GM12878 (cell line): ENCODE data around the gene NTM. TPM values are rescaled to one million over a fixed set of nuclear protein-coding genes. Genes with fewer than 3 reads are reported as not detected.

ENCODE experiments used
- ATAC-seq: fragments of 200-7000 bp; cut with Tn5 transposase; 3 replicates; pipeline ENCODE4 v1.9.1; 2020; ENCODE audit warnings: mild to moderate bottlenecking, moderate library complexity
- BruUV-seq: library from RNA; stranded (reverse); fragments of 400-500 nt; replicated peaks from 2 replicates; lab custom pipeline; 2021; lab: Mats Ljungman, UMichigan
- CTCF ChIA-PET: fragments of 300-600 bp; sonication (Branson Sonifier 250); formaldehyde crosslinking; extraction: SDS; loops from one replicate; lab custom pipeline; 2021; ENCODE audit warnings: inconsistent platforms; lab: Yijun Ruan, JAX
- POLR2A ChIA-PET: fragments of 350-600 bp; formaldehyde crosslinking; extraction: SDS; loops from one replicate; lab custom pipeline; 2021; ENCODE audit warnings: inconsistent platforms; lab: Charles Lee
- RAD21 ChIA-PET: fragments of 300-600 bp; sonication (Branson Sonifier 250); formaldehyde crosslinking; loops from one replicate; lab custom pipeline; 2023; ENCODE audit warnings: antibody characterized with exemption; ENCODE audit not compliant: unreplicated experiment; lab: Charles Lee
- SMC1A ChIA-PET: fragments of 300-600 bp; sonication (Branson Sonifier 250); formaldehyde crosslinking; loops from one replicate; lab custom pipeline; 2023; ENCODE audit not compliant: unreplicated experiment, uncharacterized antibody; lab: Charles Lee
- DNase-seq: peaks from one replicate; pipeline ENCODE4 v3.0.0-alpha.2; 2011; ENCODE audit warnings: low read depth, low spot score
- FAIRE-seq: peaks from 3 replicates; lab custom pipeline; 2011; peaks lifted over from hg19 to GRCh38; lab: Jason Lieb, UNC
- H2AFZ ChIP-seq: 2 replicates; pipeline ENCODE4 v1.6.0; 2011; ENCODE audit warnings: low read depth, low read length, control low read depth; ENCODE audit not compliant: control insufficient read depth
- H3K27ac ChIP-seq: 2 replicates; pipeline ENCODE4 v1.5.1; 2011; ENCODE audit warnings: control low read depth; ENCODE audit not compliant: control insufficient read depth, insufficient read depth
- H3K27me3 ChIP-seq, 2 experiments: replicated peaks in 1 of 2; 2 replicates each; pipeline versions ENCODE4 v1.6.0 to v1.6.1; 2011; ENCODE audit warnings: low read length in 1 of 2; ENCODE audit not compliant: control insufficient read depth in 2 of 2, insufficient read depth in 2 of 2
- H3K36me3 ChIP-seq, 2 experiments: 2 replicates each; pipeline ENCODE4 v1.5.1; 2011; ENCODE audit warnings: low read length in 1 of 2; ENCODE audit not compliant: control insufficient read depth in 2 of 2, insufficient read depth in 2 of 2
- H3K4me1 ChIP-seq: 2 replicates; pipeline ENCODE4 v1.6.1; 2011; ENCODE audit warnings: mild to moderate bottlenecking, low read length, moderate library complexity, mixed read lengths; ENCODE audit not compliant: control insufficient read depth, insufficient read depth
- H3K4me2 ChIP-seq: 2 replicates; pipeline ENCODE4 v1.6.0; 2011; ENCODE audit warnings: control low read depth; ENCODE audit not compliant: control insufficient read depth, insufficient read depth
- H3K4me3 ChIP-seq: fragments of 200-600 bp; sonication (generic); 2 replicates; pipeline ENCODE4 v1.5.1; 2016
- H3K79me2 ChIP-seq: 2 replicates; pipeline ENCODE4 v1.6.0; 2011; ENCODE audit warnings: low read length; ENCODE audit not compliant: control insufficient read depth, insufficient read depth
- H3K9ac ChIP-seq: 2 replicates; pipeline ENCODE4 v1.8.0; 2011; ENCODE audit warnings: low read length, control low read depth, mixed read lengths; ENCODE audit not compliant: control insufficient read depth, insufficient read depth
- H3K9me3 ChIP-seq: replicated peaks from 3 replicates; pipeline ENCODE4 v1.5.1; 2011; ENCODE audit warnings: mild to moderate bottlenecking, low read length; ENCODE audit not compliant: control insufficient read depth, insufficient read depth
- H4K20me1 ChIP-seq: 2 replicates; pipeline ENCODE4 v1.6.0; 2011; ENCODE audit not compliant: control insufficient read depth, insufficient read depth
- CUX1 ChIP-seq: IDR thresholded peaks from 2 replicates; pipeline ENCODE4 v1.6.1; 2012; ENCODE audit warnings: improper control_type of control experiment, low read depth, low read length; ENCODE audit not compliant: insufficient replicate concordance
- MEF2B ChIP-seq: fragments of 450-650 bp; IDR thresholded peaks from 2 replicates; pipeline ENCODE4 v1.6.1; 2018; ENCODE audit warnings: mild to moderate bottlenecking, moderate library complexity; ENCODE audit not compliant: partially characterized antibody, poor library complexity, severe bottlenecking
- PRDM15 ChIP-seq: fragments of 450-650 bp; formaldehyde crosslinking; IDR thresholded peaks from 2 replicates; pipeline ENCODE4 v1.4.0; 2020; ENCODE audit warnings: mild to moderate bottlenecking, moderate library complexity
- ZBED1 ChIP-seq: IDR thresholded peaks from 2 replicates; pipeline ENCODE4 v1.6.1; 2016; ENCODE audit warnings: borderline replicate concordance
- ZNF274 ChIP-seq: IDR thresholded peaks from one replicate; pipeline ENCODE4 v1.8.0; 2011; ENCODE audit not compliant: insufficient read length, insufficient read depth
- WGBS: methylation state at CpG from one replicate; pipeline ENCODE4 v1.1.6; 2016; ENCODE audit warnings: low lambda C conversion rate; ENCODE audit not compliant: insufficient replicate concordance, insufficient coverage; ENCODE audit errors: missing lambda C conversion rate; 5-methylcytosine and 5-hydroxymethylcytosine counted together
- in situ Hi-C: fragments of 300-500 bp; cut with MboI; formaldehyde crosslinking; loops from 9 replicates; pipeline ENCODE4 v1.14.3; 2018; ENCODE audit warnings: mixed read lengths
- intact Hi-C: fragments of 100-400 bp; cut with micrococcal nuclease; formaldehyde crosslinking; loops from one replicate; pipeline ENCODE4 v1.14.2; 2022; ENCODE audit not compliant: unreplicated experiment
- polyA plus RNA-seq, 11 experiments: library from polyadenylated mRNA; depleted of rRNA in 4 of 11; unstranded in 6 of 11; stranded (reverse) in 5 of 11; fragments of >200 nt; fragmentation: Nextera tagmentation in 4 of 11; fragmentation: Illumina TruSeq in 1 of 11; extraction: Ambion mirVana in 4 of 11; extraction: Trizol in 1 of 11; gene quantifications; 1 replicate in 1 of 11; 2 replicates in 10 of 11; pipeline versions ENCODE4 v1.2.1 to v1.2.3, GENCODE V29; 2011 to 2016; ENCODE audit warnings: inconsistent platforms in 2 of 11, missing spikeins in 2 of 11, low read depth in 1 of 11
- total RNA-seq, 4 experiments: library from RNA; depleted of rRNA in 3 of 4; stranded (reverse); fragments of >200 nt in 3 of 4; fragmentation: Illumina TruSeq in 1 of 4; extraction: Trizol in 1 of 4; gene quantifications; 2 replicates each; pipeline versions ENCODE4 v1.2.1 to v1.2.3, GENCODE V29; 2013 to 2021

NTM gene
- total and polyA plus RNA-seq, 10 of the 15 experiments (the other 5 are each of a cell fraction or from before 2014, with no cell fraction given), result not detected

GRCh38 chr11:131796089-131796488 is 425.7 kb downstream of the NTM start:
- no peaks in the 10 kb centered on the region for H3K36me3 ChIP-seq
- H3K4me3 ChIP-seq, result no peak overlapping the region
- H3K4me1 ChIP-seq, result no peaks in the 10 kb centered on the region
- H3K9ac ChIP-seq, result no peak overlapping the region
- H2AFZ ChIP-seq, result no peak overlapping the region
- in situ Hi-C loops (no loop called here), intact Hi-C loops (no loop called here)
- WGBS, result 27% methylated on average over 7 of the region's 7 CpGs
- DNase-seq (no peak), ATAC-seq (no peak), FAIRE-seq (no peak)
- H3K79me2 ChIP-seq, result no peaks in the 10 kb centered on the region
- POLR2A ChIA-PET, result no interaction called here
- H4K20me1 ChIP-seq, result no peaks in the 10 kb centered on the region
- RAD21 ChIA-PET, result no interaction called here
- peaks cover 3% of the 10 kb centered on the region in 2 experiments; a peak in 3 of 4 replicates for H3K27me3 ChIP-seq
- no peak for TF ChIP-seq ZBED1
- no peak for TF ChIP-seq CUX1
- TF ChIP-seq ZNF274, result no peak
- TF ChIP-seq MEF2B, result no peak
- TF ChIP-seq PRDM15 (CRISPR knock-in tag), result no peak
- no TSS peak for BruUV-seq
- SMC1A ChIA-PET, result no interaction called here
- CTCF ChIA-PET, result no interaction called here
- H3K27ac ChIP-seq, result no peak overlapping the region
- no peak overlapping the region for H3K4me2 ChIP-seq
- no peaks in the 10 kb centered on the region for H3K9me3 ChIP-seq
